GM12892 (cell line): Measurements from ENCODE around the gene CEP83.

ENCODE experiments used
- POLR2A ChIP-seq: IDR thresholded peaks from 2 replicates; pipeline ENCODE4 v1.6.1; 2011; ENCODE audit warnings: low read depth, low read length, control low read depth
- POLR2AphosphoS5 ChIP-seq: IDR thresholded peaks from 2 replicates; pipeline ENCODE4 v1.6.1; 2011; ENCODE audit warnings: low read depth, low read length, control low read depth
- TAF1 ChIP-seq: IDR thresholded peaks from 2 replicates; pipeline ENCODE4 v1.6.1; 2011; ENCODE audit warnings: low read depth, mild to moderate bottlenecking, control low read depth, low read length, borderline replicate concordance

DNA sequence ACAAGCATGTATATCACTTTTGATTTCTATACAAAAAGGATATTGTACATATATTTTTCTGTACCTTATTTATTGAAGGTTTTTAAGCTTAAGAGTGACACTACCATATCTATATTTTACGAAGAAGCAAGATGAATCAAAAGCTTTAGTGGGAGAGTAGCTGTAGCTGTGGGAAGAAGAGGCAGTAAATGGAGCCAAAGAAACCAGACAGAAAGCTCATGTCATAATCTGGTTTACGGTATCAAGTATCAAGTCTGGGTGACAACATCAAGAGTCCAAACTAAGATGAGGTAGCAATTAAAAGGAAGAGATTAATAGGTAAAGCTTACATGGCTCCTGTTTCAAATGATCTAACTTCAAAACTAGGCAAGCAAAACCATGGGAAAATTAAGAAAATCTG is 54.8 kb downstream of the CEP83 start:
- TF ChIP-seq POLR2A (no peak), POLR2AphosphoS5 (no peak), TAF1 (no peak)
